Neural crest cell (in vitro differentiated cells): Measurements from ENCODE around the gene MPST. TPM values are rescaled to one million over a fixed set of nuclear protein-coding genes. Genes with fewer than 3 reads are reported as not detected.

Experiments
- DNase-seq: peaks from one replicate; pipeline ENCODE4 v3.0.0; 2021; ENCODE audit warnings: low read depth, mixed read lengths, low spot score
- H3K27ac Mint-ChIP-seq: one replicate; pipeline ENCODE4 v1.8.0; 2021; ENCODE audit warnings: mild to moderate bottlenecking, mixed read lengths; ENCODE audit not compliant: unreplicated experiment
- H3K27me3 Mint-ChIP-seq: 2 replicates; pipeline ENCODE4 v1.8.0; 2021; ENCODE audit warnings: low read depth, mild to moderate bottlenecking, mixed read lengths
- H3K36me3 Mint-ChIP-seq: 2 replicates; pipeline ENCODE4 v1.8.0; 2021; ENCODE audit warnings: low read depth, mild to moderate bottlenecking, mixed read lengths
- H3K4me1 Mint-ChIP-seq: 2 replicates; pipeline ENCODE4 v1.8.0; 2021; ENCODE audit warnings: mixed read lengths
- H3K4me3 Mint-ChIP-seq: one replicate; pipeline ENCODE4 v1.8.0; 2021; ENCODE audit warnings: mild to moderate bottlenecking, mixed read lengths
- H3K9me3 Mint-ChIP-seq: 2 replicates; pipeline ENCODE4 v1.8.0; 2021; ENCODE audit warnings: mixed read lengths
- CTCF ChIP-seq: fragments of 200-600 bp; sonication (generic); conservative IDR thresholded peaks from 2 replicates; pipeline ENCODE4 v1.5.0; 2021; ENCODE audit warnings: antibody characterized with exemption, mild to moderate bottlenecking
- total RNA-seq: library from RNA; stranded (reverse); gene quantifications from 2 replicates; pipeline ENCODE4 v1.2.1, GENCODE V29; 2021

MPST gene
- total RNA-seq, 1 donor from 2014 or later = 103 TPM

- H3K9me3 Mint-ChIP-seq = no peaks in the 10 kb centered on the region
- H3K27ac Mint-ChIP-seq = no peak overlapping the region
- no peak for TF ChIP-seq CTCF
- peaks cover 7% of the 10 kb centered on the region for H3K27me3 Mint-ChIP-seq
- H3K36me3 Mint-ChIP-seq = peaks cover 2% of the 10 kb centered on the region
- H3K4me1 Mint-ChIP-seq = no peaks in the 10 kb centered on the region
- DNase-seq = no peak
- no peak overlapping the region for H3K4me3 Mint-ChIP-seq
Observed at GRCh38 chr22:37061611-37062375, 42.3 kb downstream of the MPST start.

GRCh38 chr22:37062376-37062675 lies 42.8 kb downstream of the MPST start:
- Mint-ChIP-seq H3K4me1 (no peaks in the 10 kb centered on the region), H3K27me3 (peaks cover 11% of the 10 kb centered on the region), H3K27ac (no peak overlapping the region), H3K36me3 (no peaks in the 10 kb centered on the region), H3K4me3 (no peak overlapping the region), H3K9me3 (no peaks in the 10 kb centered on the region)
- DNase-seq = no peak
- no peak for TF ChIP-seq CTCF

GRCh38 chr22:37062702-37063381 lies 43.3 kb downstream of the MPST start:
- H3K27ac Mint-ChIP-seq = no peak overlapping the region
- H3K36me3 Mint-ChIP-seq = no peaks in the 10 kb centered on the region
- H3K27me3 Mint-ChIP-seq = peaks cover 16% of the 10 kb centered on the region
- H3K4me3 Mint-ChIP-seq = no peak overlapping the region
- TF ChIP-seq CTCF = no peak
- no peak for DNase-seq
- no peaks in the 10 kb centered on the region for H3K9me3 Mint-ChIP-seq
- H3K4me1 Mint-ChIP-seq = no peaks in the 10 kb centered on the region

- peak overlapping the region; percentile 92 for H3K27ac Mint-ChIP-seq
- H3K27me3 Mint-ChIP-seq = peaks cover 25% of the 10 kb centered on the region
- no peaks in the 10 kb centered on the region for H3K36me3 Mint-ChIP-seq
- TF ChIP-seq CTCF = no peak
- DNase-seq = no peak
- no peaks in the 10 kb centered on the region for H3K4me1 Mint-ChIP-seq
- H3K9me3 Mint-ChIP-seq = no peaks in the 10 kb centered on the region
- no peak overlapping the region for H3K4me3 Mint-ChIP-seq
Observed at GRCh38 chr22:37063431-37064420, 44.2 kb downstream of the MPST start.

GRCh38 chr22:37064553-37064952 lies 45.0 kb downstream of the MPST start:
- no peak for DNase-seq
- H3K9me3 Mint-ChIP-seq = no peaks in the 10 kb centered on the region
- TF ChIP-seq CTCF = no peak
- no peaks in the 10 kb centered on the region for H3K36me3 Mint-ChIP-seq
- H3K4me1 Mint-ChIP-seq = no peaks in the 10 kb centered on the region
- peaks cover 28% of the 10 kb centered on the region for H3K27me3 Mint-ChIP-seq
- H3K27ac Mint-ChIP-seq = peak overlapping the region; percentile 92
- no peak overlapping the region for H3K4me3 Mint-ChIP-seq
